Measurements from ENCODE around the gene CHL1. TPM values are rescaled to one million over a fixed set of nuclear protein-coding genes. Genes with fewer than 3 reads are reported as not detected.

CHL1 gene
- total and polyA plus RNA-seq, 3 donors from 2014 or later, result 9.0 to 15.4 (median 9.1) TPM

DNA sequence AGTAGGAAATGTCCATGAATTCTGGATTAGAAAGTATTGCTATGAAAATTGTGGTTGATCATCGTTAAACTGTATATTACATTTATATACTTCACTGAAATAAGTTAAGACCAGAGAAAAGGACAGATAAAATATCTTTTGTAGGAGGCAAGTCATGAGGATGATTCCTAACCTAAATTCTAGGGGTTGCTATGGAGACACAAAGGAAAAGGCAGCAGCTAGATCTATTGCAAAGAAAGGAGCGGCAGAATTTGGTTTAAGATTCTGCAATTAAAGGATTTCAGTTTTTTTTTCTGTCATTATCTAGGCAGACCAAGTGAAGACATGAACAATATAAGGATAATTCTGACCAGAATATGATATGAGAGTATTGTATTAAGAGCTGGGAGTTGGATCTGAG, 136.1 kb downstream of the CHL1 start:
- no peaks in the 10 kb centered on the region for H3K9me3 ChIP-seq
- H3K4me3 ChIP-seq, result no peak overlapping the region
- no peak overlapping the region for H3K27ac ChIP-seq
- H3K4me1 ChIP-seq, result no peaks in the 10 kb centered on the region
- DNase-seq, result no peak
- intact Hi-C loops (cut with DNase I; ENCODE audit: low total_unique reads), result no loop called here
- no peaks in the 10 kb centered on the region for H3K27me3 ChIP-seq
- TF ChIP-seq POLR2A (IDR thresholded peaks at IDR 0.05), result no peak
- TF ChIP-seq, protein P1, sequence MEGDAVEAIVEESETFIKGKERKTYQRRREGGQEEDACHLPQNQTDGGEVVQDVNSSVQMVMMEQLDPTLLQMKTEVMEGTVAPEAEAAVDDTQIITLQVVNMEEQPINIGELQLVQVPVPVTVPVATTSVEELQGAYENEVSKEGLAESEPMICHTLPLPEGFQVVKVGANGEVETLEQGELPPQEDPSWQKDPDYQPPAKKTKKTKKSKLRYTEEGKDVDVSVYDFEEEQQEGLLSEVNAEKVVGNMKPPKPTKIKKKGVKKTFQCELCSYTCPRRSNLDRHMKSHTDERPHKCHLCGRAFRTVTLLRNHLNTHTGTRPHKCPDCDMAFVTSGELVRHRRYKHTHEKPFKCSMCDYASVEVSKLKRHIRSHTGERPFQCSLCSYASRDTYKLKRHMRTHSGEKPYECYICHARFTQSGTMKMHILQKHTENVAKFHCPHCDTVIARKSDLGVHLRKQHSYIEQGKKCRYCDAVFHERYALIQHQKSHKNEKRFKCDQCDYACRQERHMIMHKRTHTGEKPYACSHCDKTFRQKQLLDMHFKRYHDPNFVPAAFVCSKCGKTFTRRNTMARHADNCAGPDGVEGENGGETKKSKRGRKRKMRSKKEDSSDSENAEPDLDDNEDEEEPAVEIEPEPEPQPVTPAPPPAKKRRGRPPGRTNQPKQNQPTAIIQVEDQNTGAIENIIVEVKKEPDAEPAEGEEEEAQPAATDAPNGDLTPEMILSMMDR (IDR thresholded peaks at IDR 0.05), result no peak
- H3K36me3 ChIP-seq (ENCODE audit: low read depth, missing control alignments), result no peaks in the 10 kb centered on the region
- 40 to 44% methylated on average over 2 of the region's 2 CpGs for WGBS, 2 donors

DNA sequence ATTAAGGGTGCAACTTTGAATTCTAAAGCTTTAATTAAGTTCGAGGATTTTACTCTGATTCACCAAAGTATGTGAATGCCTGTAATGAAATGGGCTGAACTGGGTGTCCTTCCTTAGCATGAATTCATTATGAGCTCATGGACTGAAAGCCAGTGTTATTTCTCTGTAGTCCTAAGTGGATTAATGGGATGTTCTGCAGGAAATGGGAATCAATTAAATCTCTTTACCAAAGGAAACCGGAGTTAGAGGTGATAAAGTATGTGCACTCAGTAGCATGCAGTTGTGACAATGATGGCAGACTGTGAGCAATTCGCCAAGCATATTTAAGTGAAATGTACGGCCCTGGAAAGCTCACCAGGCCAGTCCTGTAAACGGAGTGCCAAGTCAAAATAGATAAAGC, 138.7 kb downstream of the CHL1 start:
- no peaks in the 10 kb centered on the region for H3K4me1 ChIP-seq
- no peaks in the 10 kb centered on the region for H3K27me3 ChIP-seq
- intact Hi-C loops (cut with DNase I; ENCODE audit: low total_unique reads), result no loop called here
- no peak overlapping the region for H3K4me3 ChIP-seq
- 81 to 85% methylated on average over 5 of the region's 5 CpGs for WGBS, 2 donors
- no peaks in the 10 kb centered on the region for H3K36me3 ChIP-seq (ENCODE audit: low read depth, missing control alignments)
- TF ChIP-seq, protein P1 (IDR thresholded peaks at IDR 0.05), result no peak
- no peak for TF ChIP-seq POLR2A (IDR thresholded peaks at IDR 0.05)
- no peak for DNase-seq
- no peaks in the 10 kb centered on the region for H3K9me3 ChIP-seq
- no peak overlapping the region for H3K27ac ChIP-seq

DNA sequence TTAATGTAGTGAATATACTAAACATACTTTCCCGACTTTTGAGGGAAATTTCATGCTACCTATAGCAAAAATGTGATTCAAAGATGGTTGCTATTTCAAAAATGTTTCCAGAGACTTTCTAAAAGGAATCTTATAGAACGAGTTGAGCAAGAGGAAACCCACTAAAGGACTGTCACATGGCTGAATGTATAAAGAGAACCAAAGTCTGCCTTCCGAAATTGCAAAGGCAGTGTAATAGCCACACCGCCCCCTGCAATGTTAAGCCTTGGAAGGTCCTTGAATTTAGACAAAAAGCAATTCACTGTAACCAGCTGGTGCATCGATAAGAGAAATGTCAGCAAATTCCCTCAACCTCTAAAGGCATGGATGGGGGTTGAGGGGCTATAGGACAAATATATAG, 142.8 kb downstream of the CHL1 start:
- intact Hi-C loops (cut with DNase I; ENCODE audit: low total_unique reads), result no loop called here
- TF ChIP-seq, protein P1 (IDR thresholded peaks at IDR 0.05), result no peak
- no peak for DNase-seq
- H3K36me3 ChIP-seq (ENCODE audit: low read depth, missing control alignments), result no peaks in the 10 kb centered on the region
- no peaks in the 10 kb centered on the region for H3K27me3 ChIP-seq
- 64% methylated on average over 5 of the region's 5 CpGs for WGBS, 2 donors
- H3K4me3 ChIP-seq, result no peak overlapping the region
- no peaks in the 10 kb centered on the region for H3K4me1 ChIP-seq
- no peak overlapping the region for H3K27ac ChIP-seq
- H3K9me3 ChIP-seq, result no peaks in the 10 kb centered on the region

DNA sequence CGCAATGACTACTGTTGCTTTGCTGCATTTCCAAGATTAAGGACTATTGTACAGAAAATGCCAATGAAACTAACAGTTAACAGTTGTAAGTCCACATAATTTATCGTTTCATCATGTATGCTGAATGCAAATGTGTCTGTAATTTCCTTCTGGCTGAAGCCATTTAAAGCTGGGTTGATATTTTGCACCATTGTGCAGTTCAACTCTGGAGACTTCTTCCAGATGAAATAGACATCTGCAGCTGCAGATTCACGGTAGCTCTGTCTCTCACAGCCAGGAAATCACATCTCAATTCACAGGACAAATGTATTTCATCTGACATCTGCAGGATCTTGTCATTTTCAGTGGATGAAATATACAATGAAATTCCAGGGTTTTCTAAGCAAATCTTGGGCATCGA, 145.4 kb downstream of the CHL1 start:
- Histone ChIP-seq H3K36me3 (ENCODE audit: low read depth, missing control alignments) (no peaks in the 10 kb centered on the region), H3K4me1 (no peaks in the 10 kb centered on the region), H3K27ac (no peak overlapping the region), H3K27me3 (no peaks in the 10 kb centered on the region), H3K4me3 (no peak overlapping the region), H3K9me3 (no peaks in the 10 kb centered on the region)
- DNase-seq, result no peak
- intact Hi-C loops (cut with DNase I; ENCODE audit: low total_unique reads), result no loop called here
- TF ChIP-seq POLR2A (IDR thresholded peaks at IDR 0.05), result no peak
- TF ChIP-seq, protein P1 (IDR thresholded peaks at IDR 0.05), result no peak
- WGBS, 2 donors, result 80 to 85% methylated on average over 4 of the region's 4 CpGs

DNA sequence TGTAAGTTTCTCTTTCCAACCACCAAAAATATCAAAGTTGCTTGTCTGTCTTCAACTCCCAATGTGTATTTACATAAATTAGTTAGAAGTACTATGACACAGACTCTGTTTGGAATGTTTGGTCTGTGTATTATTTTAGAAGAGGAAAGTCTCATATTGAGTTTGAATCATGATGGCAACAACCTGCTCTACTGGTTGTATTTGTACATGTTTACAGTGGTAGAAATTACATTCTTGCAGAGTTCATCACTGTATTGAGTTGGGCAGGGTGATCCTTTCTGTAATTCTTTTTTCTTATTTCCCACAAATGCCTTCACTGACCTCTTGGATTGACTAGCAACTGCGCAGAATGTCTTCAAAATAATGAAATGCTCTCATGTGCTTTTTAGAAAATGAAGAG, 149.6 kb downstream of the CHL1 start:
- intact Hi-C loops (cut with DNase I; ENCODE audit: low total_unique reads), result no loop called here
- no peak for DNase-seq
- WGBS, 2 donors, result 90 to 98% methylated on average over 1 of the region's 1 CpG
- Histone ChIP-seq H3K9me3 (no peaks in the 10 kb centered on the region), H3K36me3 (ENCODE audit: low read depth, missing control alignments) (no peaks in the 10 kb centered on the region), H3K4me1 (no peaks in the 10 kb centered on the region), H3K27me3 (no peaks in the 10 kb centered on the region), H3K4me3 (no peak overlapping the region), H3K27ac (no peak overlapping the region)
- no peak for TF ChIP-seq POLR2A (IDR thresholded peaks at IDR 0.05)
- TF ChIP-seq, protein P1 (IDR thresholded peaks at IDR 0.05), result no peak
